Prostate gland (tissue), 2 donors: ENCODE results near the gene MOG. TPM values are rescaled to one million over a fixed set of nuclear protein-coding genes. Genes with fewer than 3 reads are reported as not detected.

ENCODE experiments used
- DNase-seq: peaks from one replicate; pipeline ENCODE4 v3.0.0-alpha.2; 2019; ENCODE audit warnings: low spot score
- H3K27ac ChIP-seq, 2 donors: fragments of 200-600 bp; sonication (generic); 2 replicates each; pipeline ENCODE4 v1.5.1; 2017 to 2019
- H3K27me3 ChIP-seq: fragments of 200-600 bp; sonication (generic); replicated peaks from 2 replicates; pipeline ENCODE4 v1.5.1; 2019; ENCODE audit not compliant: insufficient read depth
- H3K36me3 ChIP-seq, 2 donors: fragments of 200-600 bp; sonication (generic); 1 replicate in 1 of 2; 2 replicates in 1 of 2; pipeline versions ENCODE4 v1.5.1 to v1.8.1; 2017 to 2019
- H3K4me1 ChIP-seq: fragments of 200-600 bp; sonication (generic); replicated peaks from 2 replicates; pipeline ENCODE4 v1.5.1; 2019
- H3K4me3 ChIP-seq, 2 donors: fragments of 200-600 bp; sonication (generic); 2 replicates each; pipeline ENCODE4 v1.5.1; 2017 to 2019
- H3K9me3 ChIP-seq: fragments of 200-600 bp; sonication (generic); 2 replicates; pipeline ENCODE4 v1.5.1; 2017
- CTCF ChIP-seq, 4 experiments: fragments of 200-600 bp in 2 of 4; fragments of 450-650 bp in 2 of 4; sonication (generic) in 2 of 4; IDR thresholded peaks; 1 replicate in 3 of 4; 2 replicates in 1 of 4; pipeline ENCODE4 v1.5.1; 2016 to 2019; ENCODE audit warnings: antibody characterized with exemption in 4 of 4, mild to moderate bottlenecking in 2 of 4, moderate library complexity in 2 of 4
- POLR2A ChIP-seq: fragments of 450-650 bp; IDR thresholded peaks from one replicate; pipeline ENCODE4 v1.6.1; 2016; ENCODE audit warnings: antibody characterized with exemption, mild to moderate bottlenecking
- POLR2AphosphoS5 ChIP-seq: sonication (generic); formaldehyde crosslinking; IDR thresholded peaks from one replicate; pipeline ENCODE4 v1.6.1; 2017; ENCODE audit warnings: antibody characterized with exemption
- WGBS: methylation state at CpG from one replicate; pipeline ENCODE4 v1.1.5; 2018; 5-methylcytosine and 5-hydroxymethylcytosine counted together
- intact Hi-C: fragments of 100-400 bp; cut with DNase I; formaldehyde crosslinking; loops from one replicate; pipeline ENCODE4 v1.14.2; 2022
- total RNA-seq, 2 donors: library from RNA; depleted of rRNA; stranded (reverse); fragments of >200 nt; gene quantifications; one replicate each; pipeline ENCODE4 v1.1.0, GENCODE V29; 2016

The MOG gene
- total RNA-seq, 2 donors from 2014 or later, result not detected

GRCh38 chr6:29673161-29673560 lies 16.3 kb downstream of the MOG start:
- Histone ChIP-seq H3K27me3 (no peaks in the 10 kb centered on the region), H3K9me3 (no peaks in the 10 kb centered on the region), H3K27ac (no peak overlapping the region), H3K4me1 (no peaks in the 10 kb centered on the region), H3K4me3 (no peak overlapping the region), H3K36me3 (no peaks in the 10 kb centered on the region)
- intact Hi-C loops, result no loop called here
- DNase-seq, result no peak
- WGBS, result 96% methylated on average over 10 of the region's 12 CpGs
- no peak for TF ChIP-seq CTCF (IDR thresholded peaks at IDR 0.05)
- TF ChIP-seq POLR2AphosphoS5, result no peak
- TF ChIP-seq POLR2A, result no peak

- H3K36me3 ChIP-seq, result no peaks in the 10 kb centered on the region
- H3K4me1 ChIP-seq, result no peaks in the 10 kb centered on the region
- no peak for DNase-seq
- no peaks in the 10 kb centered on the region for H3K9me3 ChIP-seq
- H3K4me3 ChIP-seq, result no peak overlapping the region
- intact Hi-C loops, result no loop called here
- TF ChIP-seq CTCF (IDR thresholded peaks at IDR 0.05), result no peak
- no peak for TF ChIP-seq POLR2A
- TF ChIP-seq POLR2AphosphoS5, result no peak
- H3K27me3 ChIP-seq, result no peaks in the 10 kb centered on the region
- WGBS, result 96% methylated on average over 5 of the region's 5 CpGs
- H3K27ac ChIP-seq, result no peak overlapping the region
These were observed 17.1 kb downstream of the MOG start for GRCh38 chr6:29674008-29674407.

- no peaks in the 10 kb centered on the region for H3K4me1 ChIP-seq
- no peak overlapping the region for H3K4me3 ChIP-seq
- TF ChIP-seq CTCF (IDR thresholded peaks at IDR 0.05) (no peak), POLR2AphosphoS5 (no peak)
- no peaks in the 10 kb centered on the region for H3K27me3 ChIP-seq
- H3K27ac ChIP-seq, result no peak overlapping the region
- H3K9me3 ChIP-seq, result no peaks in the 10 kb centered on the region
- intact Hi-C loops, result no loop called here
- 100% methylated on average over 1 of the region's 1 CpG for WGBS
- H3K36me3 ChIP-seq, result no peaks in the 10 kb centered on the region
- no peak for DNase-seq
These were observed 18.7 kb downstream of the MOG start for GRCh38 chr6:29675561-29675960.

GRCh38 chr6:29676981-29677601 lies 20.2 kb downstream of the MOG start:
- no peak for TF ChIP-seq CTCF (IDR thresholded peaks at IDR 0.05)
- no peak for TF ChIP-seq POLR2AphosphoS5
- TF ChIP-seq POLR2A, result no peak
- Histone ChIP-seq H3K4me3 (no peak overlapping the region), H3K27ac (no peak overlapping the region), H3K36me3 (no peaks in the 10 kb centered on the region), H3K27me3 (no peaks in the 10 kb centered on the region), H3K9me3 (no peaks in the 10 kb centered on the region), H3K4me1 (no peaks in the 10 kb centered on the region)
- 35% methylated on average over 2 of the region's 2 CpGs for WGBS
- intact Hi-C loops, result no loop called here
- no peak for DNase-seq

GRCh38 chr6:29678114-29678513 lies 21.2 kb downstream of the MOG start:
- H3K9me3 ChIP-seq, result no peaks in the 10 kb centered on the region
- no peaks in the 10 kb centered on the region for H3K36me3 ChIP-seq
- H3K27me3 ChIP-seq, result no peaks in the 10 kb centered on the region
- WGBS, result 94% methylated on average over 5 of the region's 5 CpGs
- no peak overlapping the region for H3K27ac ChIP-seq
- no peaks in the 10 kb centered on the region for H3K4me1 ChIP-seq
- DNase-seq, result no peak
- no peak overlapping the region for H3K4me3 ChIP-seq
- no peak for TF ChIP-seq CTCF (IDR thresholded peaks at IDR 0.05)
- TF ChIP-seq POLR2AphosphoS5, result no peak
- TF ChIP-seq POLR2A, result no peak
- intact Hi-C loops, result no loop called here
